BE2C (cell line): ENCODE data around the gene ITGB8.

Experiments
- DNase-seq: peaks from one replicate; pipeline ENCODE4 v3.0.0-alpha.2; 2020
- H3K27me3 ChIP-seq: fragments of 250-450 bp; sonication (Bioruptor Pico); 2 replicates; pipeline ENCODE4 v1.5.1; 2020; ENCODE audit warnings: mild to moderate bottlenecking
- H3K36me3 ChIP-seq: fragments of 250-450 bp; sonication (Bioruptor Pico); 2 replicates; pipeline ENCODE4 v1.5.1; 2020; ENCODE audit warnings: mild to moderate bottlenecking
- H3K4me1 ChIP-seq: fragments of 250-450 bp; sonication (Bioruptor Pico); 2 replicates; pipeline ENCODE4 v1.5.1; 2020
- H3K4me3 ChIP-seq: 2 replicates; pipeline ENCODE4 v1.5.1; 2011; ENCODE audit warnings: low read depth, low read length
- H3K9me3 ChIP-seq: fragments of 250-450 bp; sonication (Bioruptor Pico); 2 replicates; pipeline ENCODE4 v1.5.1; 2020
- TF ChIP-seq, protein P1 (sequence below): IDR thresholded peaks from 2 replicates; pipeline ENCODE4 v1.5.1; 2012; ENCODE audit warnings: mild to moderate bottlenecking, low read depth, low read length

Gene ITGB8

DNA sequence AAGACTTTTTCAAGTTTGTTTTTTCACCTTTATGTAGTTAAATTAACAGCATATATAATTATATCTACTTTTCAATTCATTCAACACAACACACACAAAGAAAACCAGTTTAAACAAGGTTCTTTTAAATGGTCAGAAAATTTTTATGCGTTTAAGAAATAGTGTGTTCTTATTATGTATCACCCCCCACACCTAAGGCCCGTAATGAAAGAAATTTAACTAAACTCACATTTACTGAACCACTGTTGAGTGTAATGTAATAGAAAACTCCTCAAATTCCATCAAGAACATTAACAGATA is 19.0 kb upstream of the ITGB8 start:
- H3K4me3 ChIP-seq = no peak overlapping the region
- H3K4me1 ChIP-seq = no peaks in the 10 kb centered on the region; the same call in 1 of the 2 replicates
- no peaks in the 10 kb centered on the region for H3K9me3 ChIP-seq
- no peaks in the 10 kb centered on the region for H3K36me3 ChIP-seq
- H3K27me3 ChIP-seq = no peaks in the 10 kb centered on the region
- TF ChIP-seq, protein P1, sequence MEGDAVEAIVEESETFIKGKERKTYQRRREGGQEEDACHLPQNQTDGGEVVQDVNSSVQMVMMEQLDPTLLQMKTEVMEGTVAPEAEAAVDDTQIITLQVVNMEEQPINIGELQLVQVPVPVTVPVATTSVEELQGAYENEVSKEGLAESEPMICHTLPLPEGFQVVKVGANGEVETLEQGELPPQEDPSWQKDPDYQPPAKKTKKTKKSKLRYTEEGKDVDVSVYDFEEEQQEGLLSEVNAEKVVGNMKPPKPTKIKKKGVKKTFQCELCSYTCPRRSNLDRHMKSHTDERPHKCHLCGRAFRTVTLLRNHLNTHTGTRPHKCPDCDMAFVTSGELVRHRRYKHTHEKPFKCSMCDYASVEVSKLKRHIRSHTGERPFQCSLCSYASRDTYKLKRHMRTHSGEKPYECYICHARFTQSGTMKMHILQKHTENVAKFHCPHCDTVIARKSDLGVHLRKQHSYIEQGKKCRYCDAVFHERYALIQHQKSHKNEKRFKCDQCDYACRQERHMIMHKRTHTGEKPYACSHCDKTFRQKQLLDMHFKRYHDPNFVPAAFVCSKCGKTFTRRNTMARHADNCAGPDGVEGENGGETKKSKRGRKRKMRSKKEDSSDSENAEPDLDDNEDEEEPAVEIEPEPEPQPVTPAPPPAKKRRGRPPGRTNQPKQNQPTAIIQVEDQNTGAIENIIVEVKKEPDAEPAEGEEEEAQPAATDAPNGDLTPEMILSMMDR = no peak
- DNase-seq = no peak

DNA sequence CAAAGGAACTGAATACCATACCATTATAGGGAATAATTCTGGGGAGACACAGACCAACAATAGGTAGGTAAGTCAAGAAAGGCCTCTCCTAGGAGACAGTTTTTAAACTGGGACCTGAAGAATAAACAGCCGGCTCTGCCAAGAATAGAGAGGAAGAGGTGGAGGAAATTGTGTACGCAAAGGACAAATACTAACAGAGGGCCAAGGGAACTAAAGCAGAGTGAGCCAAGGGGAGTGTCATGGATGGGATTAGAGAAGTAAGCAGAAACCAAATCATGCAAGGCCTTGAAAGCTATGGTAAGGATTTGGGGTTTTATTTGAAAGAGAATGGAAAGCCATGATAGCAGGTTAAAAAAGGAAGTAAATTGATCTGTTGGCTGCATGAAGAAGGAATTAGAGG is 18.1 kb upstream of the ITGB8 start:
- TF ChIP-seq, protein P1 = no peak
- no peak for DNase-seq
- no peaks in the 10 kb centered on the region for H3K27me3 ChIP-seq
- no peaks in the 10 kb centered on the region for H3K9me3 ChIP-seq
- H3K36me3 ChIP-seq = no peaks in the 10 kb centered on the region
- H3K4me3 ChIP-seq = no peak overlapping the region
- no peaks in the 10 kb centered on the region; the same call in 1 of the 2 replicates for H3K4me1 ChIP-seq

DNA sequence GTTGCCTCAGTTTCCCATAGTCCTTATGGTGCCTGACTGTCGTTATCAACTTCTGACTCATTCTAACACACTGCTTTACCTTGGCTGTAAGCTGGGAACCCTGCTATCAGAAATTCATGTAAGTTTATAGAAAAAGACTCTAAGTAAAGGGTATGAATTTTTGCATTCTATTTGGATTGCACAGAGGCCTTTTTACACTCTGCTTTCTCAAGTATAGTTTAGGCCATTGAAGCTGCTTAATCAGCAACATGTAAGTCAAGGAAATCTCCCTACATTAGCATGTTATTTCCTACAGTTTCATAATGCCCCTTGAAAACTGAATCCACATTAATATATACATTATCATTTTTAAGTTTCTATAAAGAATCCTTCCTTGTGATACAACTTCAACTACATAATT is 17.1 kb upstream of the ITGB8 start:
- TF ChIP-seq, protein P1 = no peak
- no peaks in the 10 kb centered on the region for H3K36me3 ChIP-seq

DNA sequence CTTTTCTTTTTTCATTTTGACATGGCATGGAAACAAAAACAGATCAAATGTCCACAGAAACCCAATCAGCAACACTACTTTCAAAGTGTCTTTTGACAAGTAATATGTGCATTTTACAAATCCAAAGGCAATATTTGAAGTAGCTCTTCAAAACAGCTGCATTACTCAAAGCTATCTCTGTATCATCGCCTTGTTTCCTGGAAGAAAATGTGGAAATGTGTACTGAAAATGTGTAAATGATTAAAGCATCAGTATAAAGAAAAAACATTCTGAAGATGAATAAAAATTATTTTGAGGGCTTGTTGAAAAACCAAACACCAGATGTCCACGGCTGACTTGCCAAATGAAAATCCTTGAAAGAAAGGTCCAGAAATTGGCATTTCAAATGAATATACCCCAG is 16.5 kb upstream of the ITGB8 start:
- no peak for DNase-seq
- no peaks in the 10 kb centered on the region for H3K36me3 ChIP-seq
- no peaks in the 10 kb centered on the region for H3K27me3 ChIP-seq
- H3K9me3 ChIP-seq = no peaks in the 10 kb centered on the region
- no peaks in the 10 kb centered on the region; the same call in 1 of the 2 replicates for H3K4me1 ChIP-seq
- TF ChIP-seq, protein P1 = no peak
- H3K4me3 ChIP-seq = no peak overlapping the region

More for the DNA sequence above, 17.1 kb upstream of the ITGB8 start:
- no peak for DNase-seq
- H3K27me3 ChIP-seq = no peaks in the 10 kb centered on the region
- no peaks in the 10 kb centered on the region; the same call in 1 of the 2 replicates for H3K4me1 ChIP-seq
- H3K9me3 ChIP-seq = no peaks in the 10 kb centered on the region
- H3K4me3 ChIP-seq = no peak overlapping the region

DNA sequence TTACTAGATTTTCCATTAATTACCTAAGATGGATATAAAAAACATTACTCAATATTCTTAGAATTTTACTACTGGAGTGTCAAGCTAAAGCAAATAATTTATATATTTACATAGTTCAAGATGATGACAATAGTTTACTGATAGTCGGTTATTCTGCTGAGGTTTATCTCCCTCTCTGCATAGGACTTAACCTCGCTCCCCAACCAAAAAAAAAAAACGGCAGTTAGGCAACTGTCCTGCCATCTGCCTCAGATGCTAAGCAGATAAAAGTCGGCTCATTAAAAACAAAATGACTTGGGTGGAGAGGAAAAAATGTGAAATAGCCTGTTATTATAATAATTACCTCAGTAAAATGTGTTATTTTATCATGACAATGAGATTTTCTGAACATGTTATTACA is 14.0 kb upstream of the ITGB8 start:
- Histone ChIP-seq H3K36me3 (no peaks in the 10 kb centered on the region), H3K4me1 (no peaks in the 10 kb centered on the region; the same call in 1 of the 2 replicates), H3K27me3 (no peaks in the 10 kb centered on the region), H3K9me3 (no peaks in the 10 kb centered on the region), H3K4me3 (no peak overlapping the region)
- TF ChIP-seq, protein P1 = no peak
- no peak for DNase-seq

DNA sequence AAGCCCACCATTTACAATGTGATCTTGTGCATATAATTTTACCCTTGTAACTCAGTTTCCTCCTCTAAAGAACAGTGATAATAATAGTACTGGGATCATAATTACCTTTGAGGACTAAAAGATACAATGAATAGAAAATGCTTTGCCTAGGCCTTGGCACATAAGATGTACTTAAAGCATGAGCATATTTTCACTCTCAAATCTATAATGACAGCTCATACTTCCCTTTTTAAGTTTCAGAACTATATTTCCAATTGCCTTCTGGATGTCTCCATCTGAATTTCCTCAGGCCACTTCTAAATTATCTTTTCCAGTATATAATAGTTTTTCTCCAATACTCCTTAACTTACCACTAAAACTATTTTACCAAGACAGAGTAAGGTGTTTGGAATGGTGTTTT is 13.3 kb upstream of the ITGB8 start:
- Histone ChIP-seq H3K4me1 (no peaks in the 10 kb centered on the region; the same call in 1 of the 2 replicates), H3K4me3 (no peak overlapping the region)
- DNase-seq = no peak

More for the DNA sequence above, 13.3 kb upstream of the ITGB8 start:
- no peaks in the 10 kb centered on the region for H3K36me3 ChIP-seq
- TF ChIP-seq, protein P1 = no peak
- no peaks in the 10 kb centered on the region for H3K9me3 ChIP-seq
- H3K27me3 ChIP-seq = no peaks in the 10 kb centered on the region
